ENCODE data around the gene LIFR.

LIFR gene

DNA sequence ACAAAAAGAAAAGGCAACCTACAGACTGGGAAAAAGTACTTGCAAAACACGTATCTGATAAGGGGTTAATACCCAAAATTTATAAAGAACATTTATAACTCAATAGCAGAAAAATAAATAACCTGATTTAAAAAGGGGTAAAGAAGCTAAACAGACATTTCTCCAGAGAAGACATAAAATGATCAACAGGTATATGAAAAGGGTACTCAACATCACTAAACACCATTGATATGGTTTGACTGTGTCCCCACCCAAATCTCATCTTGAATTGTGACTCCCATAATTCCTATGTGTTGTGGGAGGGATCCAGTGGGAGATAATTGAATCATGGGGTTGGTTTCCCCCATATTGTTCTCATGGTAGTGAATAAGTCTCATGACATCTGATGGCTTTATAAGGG, 27.1 kb upstream of the LIFR start:
- Histone ChIP-seq H3K4me3 (ENCODE audit: low read depth, low read length) (no peak overlapping the region), H3K9me3 (no peaks in the 10 kb centered on the region), H3K36me3 (no peaks in the 10 kb centered on the region), H3K4me1 (no peaks in the 10 kb centered on the region), H3K27me3 (no peaks in the 10 kb centered on the region)
- TF ChIP-seq, protein P1, sequence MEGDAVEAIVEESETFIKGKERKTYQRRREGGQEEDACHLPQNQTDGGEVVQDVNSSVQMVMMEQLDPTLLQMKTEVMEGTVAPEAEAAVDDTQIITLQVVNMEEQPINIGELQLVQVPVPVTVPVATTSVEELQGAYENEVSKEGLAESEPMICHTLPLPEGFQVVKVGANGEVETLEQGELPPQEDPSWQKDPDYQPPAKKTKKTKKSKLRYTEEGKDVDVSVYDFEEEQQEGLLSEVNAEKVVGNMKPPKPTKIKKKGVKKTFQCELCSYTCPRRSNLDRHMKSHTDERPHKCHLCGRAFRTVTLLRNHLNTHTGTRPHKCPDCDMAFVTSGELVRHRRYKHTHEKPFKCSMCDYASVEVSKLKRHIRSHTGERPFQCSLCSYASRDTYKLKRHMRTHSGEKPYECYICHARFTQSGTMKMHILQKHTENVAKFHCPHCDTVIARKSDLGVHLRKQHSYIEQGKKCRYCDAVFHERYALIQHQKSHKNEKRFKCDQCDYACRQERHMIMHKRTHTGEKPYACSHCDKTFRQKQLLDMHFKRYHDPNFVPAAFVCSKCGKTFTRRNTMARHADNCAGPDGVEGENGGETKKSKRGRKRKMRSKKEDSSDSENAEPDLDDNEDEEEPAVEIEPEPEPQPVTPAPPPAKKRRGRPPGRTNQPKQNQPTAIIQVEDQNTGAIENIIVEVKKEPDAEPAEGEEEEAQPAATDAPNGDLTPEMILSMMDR (IDR thresholded peaks at IDR 0.05; ENCODE audit: low read depth, low read length), result no peak
- DNase-seq, result no peak

DNA sequence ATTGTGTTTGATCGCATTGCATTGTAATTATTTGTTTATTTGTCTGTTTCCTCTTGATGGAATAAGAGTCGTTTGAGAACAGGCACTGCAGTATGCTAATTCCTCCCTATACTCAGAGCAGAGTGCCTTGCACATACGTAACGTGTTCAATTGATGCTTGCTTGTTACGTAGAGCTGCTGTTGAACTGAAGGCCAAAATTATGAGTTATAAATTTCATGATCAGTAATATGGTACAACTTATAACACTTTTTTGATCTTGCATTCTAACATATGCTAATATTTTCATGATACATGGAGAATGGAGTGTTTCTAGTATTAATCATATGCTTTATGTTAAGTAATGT, 26.5 kb upstream of the LIFR start:
- no peaks in the 10 kb centered on the region for H3K4me1 ChIP-seq
- TF ChIP-seq, protein P1 (IDR thresholded peaks at IDR 0.05; ENCODE audit: low read depth, low read length), result no peak
- no peak overlapping the region for H3K4me3 ChIP-seq (ENCODE audit: low read depth, low read length)
- no peak for DNase-seq
- H3K27me3 ChIP-seq, result no peaks in the 10 kb centered on the region
- no peaks in the 10 kb centered on the region for H3K36me3 ChIP-seq
- no peaks in the 10 kb centered on the region for H3K9me3 ChIP-seq

- no peak for DNase-seq
- H3K4me1 ChIP-seq, result no peaks in the 10 kb centered on the region
- H3K9me3 ChIP-seq, result no peaks in the 10 kb centered on the region
- H3K27me3 ChIP-seq, result no peaks in the 10 kb centered on the region
- no peaks in the 10 kb centered on the region for H3K36me3 ChIP-seq
- no peak overlapping the region for H3K4me3 ChIP-seq (ENCODE audit: low read depth, low read length)
- TF ChIP-seq, protein P1 (IDR thresholded peaks at IDR 0.05; ENCODE audit: low read depth, low read length), result no peak
These were observed 26.0 kb upstream of the LIFR start for GRCh38 chr5:38582293-38582974.

DNA sequence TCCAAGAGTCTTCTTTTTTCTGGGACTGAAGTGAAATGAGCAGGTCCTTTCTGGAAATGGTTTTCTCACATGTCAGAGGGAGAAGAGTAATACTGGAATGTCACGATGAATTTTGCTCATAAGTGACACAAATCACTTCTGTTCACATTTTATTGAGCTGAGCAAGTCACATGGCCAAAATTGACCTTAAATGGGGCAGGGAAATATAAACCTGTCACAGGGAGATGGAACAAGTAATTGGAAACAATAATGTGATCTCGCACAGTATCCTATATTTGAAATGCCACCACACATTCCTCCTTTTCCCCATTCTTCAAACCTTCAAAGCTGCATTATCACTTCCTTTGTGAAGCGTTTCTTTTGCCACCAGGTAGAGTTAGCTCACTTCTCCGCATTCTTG, 25.2 kb upstream of the LIFR start:
- TF ChIP-seq, protein P1 (IDR thresholded peaks at IDR 0.05; ENCODE audit: low read depth, low read length), result no peak
- H3K36me3 ChIP-seq, result no peaks in the 10 kb centered on the region
- H3K4me3 ChIP-seq (ENCODE audit: low read depth, low read length), result no peak overlapping the region
- no peak for DNase-seq
- no peaks in the 10 kb centered on the region for H3K27me3 ChIP-seq
- H3K9me3 ChIP-seq, result no peaks in the 10 kb centered on the region
- no peaks in the 10 kb centered on the region for H3K4me1 ChIP-seq

DNA sequence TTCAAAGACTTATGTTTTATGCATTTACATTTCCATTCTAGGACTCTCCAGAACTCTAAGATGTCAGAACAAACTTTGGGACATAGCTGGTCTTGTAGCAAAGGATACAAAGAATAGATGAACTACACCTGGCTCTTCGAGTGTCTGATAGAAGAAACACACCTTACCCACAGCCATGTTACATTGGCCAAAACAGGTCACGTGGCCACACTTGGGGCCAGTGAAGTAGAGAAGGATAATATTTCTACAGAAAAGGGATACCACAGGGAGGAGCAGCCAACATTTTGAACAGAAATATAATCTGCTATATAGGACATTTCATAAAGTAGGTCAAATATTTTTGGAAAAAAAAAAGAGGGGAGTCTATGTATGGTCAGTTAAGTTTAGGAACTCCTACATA, 22.7 kb upstream of the LIFR start:
- Histone ChIP-seq H3K4me3 (ENCODE audit: low read depth, low read length) (no peak overlapping the region), H3K36me3 (no peaks in the 10 kb centered on the region), H3K9me3 (no peaks in the 10 kb centered on the region), H3K27me3 (no peaks in the 10 kb centered on the region), H3K4me1 (peaks cover 10% of the 10 kb centered on the region)
- DNase-seq, result no peak
- TF ChIP-seq, protein P1 (IDR thresholded peaks at IDR 0.05; ENCODE audit: low read depth, low read length), result no peak

DNA sequence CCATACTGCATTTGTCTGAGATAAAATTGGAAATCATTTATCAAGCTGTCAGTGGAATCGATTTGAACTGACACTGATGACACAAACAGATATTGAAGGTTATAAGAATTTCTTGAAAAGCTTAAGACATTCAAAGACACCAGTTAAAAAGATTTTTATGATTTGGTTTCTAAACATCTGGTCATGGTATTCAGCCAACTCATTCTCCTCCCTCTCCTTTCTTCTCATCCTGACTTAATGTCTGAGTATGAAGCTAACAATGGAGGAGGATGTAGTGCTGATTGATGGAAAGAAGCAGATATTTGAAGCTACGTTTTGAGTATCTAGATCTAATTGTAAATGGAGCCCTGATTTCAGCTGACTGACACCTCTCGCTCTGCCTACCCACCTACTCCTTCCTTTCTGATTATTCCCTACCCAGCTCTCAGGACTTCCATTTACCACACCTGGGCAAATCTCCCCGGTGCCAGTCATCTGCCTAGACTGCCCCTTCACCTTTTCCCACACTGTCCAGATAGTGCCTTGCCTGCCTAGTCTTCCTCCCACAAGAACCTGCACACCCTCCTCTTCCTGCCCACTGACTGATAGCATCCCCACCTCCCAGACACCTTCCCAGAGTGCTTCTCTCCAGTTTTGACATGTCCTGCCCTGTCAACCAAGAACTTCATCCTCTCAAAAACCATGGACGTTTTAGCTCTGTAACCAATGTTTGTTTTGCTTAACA, 20.7 kb upstream of the LIFR start:
- TF ChIP-seq, protein P1 (IDR thresholded peaks at IDR 0.05; ENCODE audit: low read depth, low read length), result no peak
- Histone ChIP-seq H3K9me3 (no peaks in the 10 kb centered on the region), H3K27me3 (no peaks in the 10 kb centered on the region), H3K4me3 (ENCODE audit: low read depth, low read length) (no peak overlapping the region), H3K4me1 (peaks cover 10% of the 10 kb centered on the region), H3K36me3 (no peaks in the 10 kb centered on the region)
- DNase-seq, result no peak

Data from BE2C (cell line).